GM18502 (cell line): Measurements from ENCODE around the gene TSC22D1.
"Not testable (repeated sequence)": the region's sequence is repeated elsewhere in the genome, so short reads cannot be mapped to it uniquely, and the experiment has no call there.

Experiments
- ATAC-seq: cut with Tn5 transposase; IDR thresholded peaks from one replicate; pipeline ENCODE4 v1.9.1; 2021; ENCODE audit warnings: mild to moderate bottlenecking; ENCODE audit not compliant: unreplicated experiment, poor library complexity

Gene TSC22D1

DNA sequence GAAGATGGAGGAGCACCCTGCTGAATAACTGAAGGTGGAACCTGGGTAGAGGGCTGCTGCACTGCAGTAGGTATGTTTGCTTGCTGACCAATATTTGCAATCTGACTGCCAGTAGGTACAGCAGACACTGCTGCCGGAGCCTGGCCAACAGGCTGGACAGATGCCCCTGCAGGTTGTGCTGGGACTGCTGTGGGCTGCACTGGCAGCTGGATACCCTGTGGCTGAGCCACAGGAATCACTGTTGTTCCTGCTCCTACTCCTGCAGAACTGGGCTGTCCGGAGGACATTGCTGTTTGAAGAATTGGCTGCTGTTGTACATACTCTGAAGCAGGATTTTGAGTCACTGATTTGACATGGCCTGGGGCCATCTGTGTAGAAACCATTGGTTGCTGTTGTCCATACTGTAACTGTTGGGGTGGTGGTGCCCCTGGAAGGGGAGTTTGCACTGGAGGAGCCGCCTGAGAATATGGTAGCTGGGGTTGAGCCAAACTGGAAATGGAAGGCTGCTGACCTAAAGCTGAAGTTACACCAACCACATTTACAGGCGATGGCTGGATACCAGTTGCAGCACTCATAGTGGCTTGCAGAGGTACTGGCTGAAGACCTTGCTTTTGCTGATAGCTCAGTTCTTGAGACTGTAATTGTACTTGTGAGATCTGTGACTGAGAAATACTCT, 2.2 kb downstream of the TSC22D1 start:
- ATAC-seq: no peak

DNA sequence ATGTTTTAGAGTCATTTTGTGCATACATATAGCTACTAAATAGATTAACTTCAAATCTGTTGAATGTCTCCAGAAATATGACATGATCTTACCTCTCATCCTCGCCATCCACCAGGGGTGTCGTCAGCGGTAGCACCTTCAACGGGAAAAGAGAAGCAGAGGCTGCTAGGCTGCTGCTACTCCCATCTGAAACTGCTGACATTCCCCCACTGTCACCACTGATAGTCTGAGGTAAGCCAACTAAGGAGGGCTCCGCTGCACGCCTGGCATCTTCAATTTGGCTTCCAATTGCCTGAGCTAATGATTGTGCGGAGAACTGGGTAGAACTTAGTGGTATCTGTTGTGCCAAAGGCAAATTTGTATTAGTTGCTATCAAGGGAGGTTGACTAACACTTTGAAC, 3.1 kb downstream of the TSC22D1 start:
- no peak for ATAC-seq

DNA sequence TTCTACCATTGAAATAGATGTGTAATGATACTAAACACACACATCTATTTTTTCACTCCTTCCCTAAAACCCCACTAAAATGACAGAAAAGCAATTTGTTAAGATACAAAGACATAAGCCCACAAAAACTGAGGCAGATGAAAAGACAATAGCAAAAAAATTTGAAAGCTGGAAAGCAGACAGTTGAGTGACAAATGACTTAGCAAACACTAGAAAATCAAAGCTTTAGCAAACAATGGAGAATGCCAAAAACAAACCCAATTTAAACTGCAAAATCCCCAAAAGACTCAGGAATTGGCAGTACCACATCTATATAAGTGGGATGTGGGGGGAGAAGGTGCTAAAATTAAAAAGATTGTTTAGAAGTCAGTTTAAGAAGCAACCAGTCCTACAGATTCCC, 9.5 kb downstream of the TSC22D1 start:
- no peak for ATAC-seq

DNA sequence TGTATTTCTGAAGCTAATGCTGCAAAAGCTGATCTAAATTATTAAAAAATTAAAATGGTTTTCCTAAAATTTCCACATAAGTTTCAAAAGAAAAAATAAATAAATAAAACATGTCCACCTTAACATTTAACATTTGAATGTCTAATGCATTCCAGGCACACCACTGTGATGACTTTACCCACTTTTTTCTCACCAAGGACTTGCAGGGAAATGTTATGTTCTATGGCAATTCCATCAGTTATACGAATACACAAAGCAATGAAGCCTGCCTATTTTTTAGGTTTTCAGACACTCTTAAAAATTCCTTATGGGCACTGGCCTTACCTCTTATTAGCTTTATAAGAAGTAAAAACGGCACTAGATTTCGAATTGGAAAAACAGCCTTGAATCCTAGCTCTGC, 10.2 kb downstream of the TSC22D1 start:
- ATAC-seq: no peak

DNA sequence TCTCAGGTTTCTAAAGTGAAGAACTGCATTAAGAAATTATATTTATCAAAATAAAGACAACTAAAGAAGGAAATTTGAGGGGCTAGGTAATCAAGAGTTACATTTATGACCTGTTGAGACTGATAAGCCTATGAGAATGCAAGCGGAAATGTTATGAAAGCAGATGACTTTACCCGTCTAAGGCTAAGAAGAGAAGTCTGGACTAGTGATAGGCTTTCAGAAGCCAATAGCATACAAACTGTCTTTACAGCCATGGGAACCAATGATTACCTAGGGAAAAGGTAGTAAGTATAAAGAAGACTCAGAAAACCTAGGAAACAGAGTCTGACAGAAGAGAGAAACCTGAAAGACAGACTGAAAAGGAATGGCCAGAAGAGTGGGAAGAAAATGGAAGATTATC, 11.2 kb downstream of the TSC22D1 start:
- no peak for ATAC-seq

DNA sequence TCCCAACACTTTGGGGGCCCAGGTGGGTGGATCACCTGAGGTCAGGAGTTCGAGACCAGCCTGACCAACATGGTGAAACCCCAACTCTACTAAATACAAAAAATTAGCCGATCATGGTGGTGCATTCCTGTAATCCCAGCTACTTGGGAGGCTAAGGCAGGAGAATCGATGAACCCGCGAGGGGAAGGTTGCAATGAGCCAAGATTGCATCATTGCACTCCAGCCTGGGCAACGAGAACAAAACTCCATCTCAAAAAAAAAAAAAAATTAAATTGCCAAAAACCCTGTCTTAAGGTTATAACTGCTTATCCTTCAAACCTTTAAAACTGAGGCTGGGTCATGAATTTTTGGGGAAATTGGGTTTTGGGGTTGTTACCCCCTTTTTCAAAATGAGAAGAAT, 13.3 kb downstream of the TSC22D1 start:
- not testable (repeated sequence) for ATAC-seq

DNA sequence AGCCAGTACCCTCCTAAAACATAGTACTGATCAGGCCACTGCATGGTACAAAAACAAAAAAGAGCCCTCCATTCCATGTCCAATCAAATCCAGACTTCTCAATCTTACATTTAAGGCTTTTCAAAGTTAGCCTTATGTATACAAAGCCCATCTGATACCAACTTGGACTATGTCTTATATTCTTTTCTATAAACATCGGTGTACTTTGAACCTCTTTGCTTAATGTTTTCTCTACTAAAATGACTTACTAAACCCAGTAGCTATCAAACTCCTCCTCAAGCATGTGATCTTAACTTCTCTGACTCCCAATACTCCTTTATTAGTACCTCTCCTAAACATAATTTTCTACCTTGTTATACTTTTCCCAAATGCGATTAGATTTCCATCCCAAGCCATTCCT, 14.8 kb downstream of the TSC22D1 start:
- ATAC-seq: no peak

DNA sequence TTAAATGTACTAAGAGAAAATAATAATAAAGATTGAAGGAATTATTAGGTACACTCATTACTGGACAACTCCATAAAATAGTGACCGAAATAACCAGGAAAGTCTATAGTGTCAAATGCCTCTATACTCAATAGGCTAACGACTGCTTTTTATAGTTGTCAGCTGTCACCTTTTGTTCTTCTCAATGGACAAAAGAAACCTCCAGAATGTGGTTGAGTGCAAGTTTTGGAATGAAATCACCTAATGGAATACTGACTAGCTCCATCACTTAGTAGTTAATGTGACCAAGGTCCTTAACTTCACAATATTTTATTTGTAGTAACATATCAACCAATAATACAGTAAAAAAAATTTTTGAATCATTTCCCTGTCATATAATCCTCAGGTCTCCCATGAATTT, 18.1 kb downstream of the TSC22D1 start:
- ATAC-seq: no peak

DNA sequence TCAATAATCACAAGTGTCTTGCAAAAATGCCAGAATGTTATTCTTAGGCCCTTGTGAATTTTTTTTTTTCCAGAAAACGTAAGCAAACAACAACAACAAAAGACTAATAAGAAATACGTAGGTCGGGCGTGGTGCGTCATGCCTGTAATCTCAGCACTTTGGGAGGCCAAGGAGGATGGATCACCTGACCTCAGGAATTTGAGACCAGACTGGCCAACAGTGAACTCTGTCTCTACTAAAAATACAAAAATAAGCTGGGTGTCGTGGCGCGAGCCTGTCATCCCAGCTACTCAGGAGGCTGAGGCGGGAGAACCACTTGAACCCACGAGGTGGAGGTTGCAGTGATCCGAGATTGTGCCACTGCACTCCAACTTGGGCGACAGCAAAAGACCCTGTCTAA, 20.9 kb downstream of the TSC22D1 start:
- ATAC-seq: no peak

DNA sequence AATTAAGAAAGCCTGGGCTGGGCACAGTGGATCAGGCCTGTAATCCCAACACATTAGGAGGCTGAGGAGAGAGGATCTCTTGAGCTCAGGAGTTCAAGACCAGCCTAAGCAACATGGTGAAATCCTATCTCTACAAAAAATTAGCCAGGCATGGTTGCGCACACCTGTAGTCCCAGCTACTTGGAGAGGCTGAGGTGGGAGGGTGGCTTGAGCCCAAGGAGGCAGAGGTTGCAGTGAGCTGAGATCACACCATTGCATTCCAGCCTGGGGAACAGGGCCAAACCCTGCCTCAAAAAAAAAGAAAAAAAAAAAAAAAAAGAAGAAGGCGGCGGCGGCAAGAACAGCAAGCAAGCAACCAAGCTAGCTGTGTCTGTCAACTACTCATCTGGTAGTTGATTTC, 26.7 kb downstream of the TSC22D1 start:
- ATAC-seq: no peak

DNA sequence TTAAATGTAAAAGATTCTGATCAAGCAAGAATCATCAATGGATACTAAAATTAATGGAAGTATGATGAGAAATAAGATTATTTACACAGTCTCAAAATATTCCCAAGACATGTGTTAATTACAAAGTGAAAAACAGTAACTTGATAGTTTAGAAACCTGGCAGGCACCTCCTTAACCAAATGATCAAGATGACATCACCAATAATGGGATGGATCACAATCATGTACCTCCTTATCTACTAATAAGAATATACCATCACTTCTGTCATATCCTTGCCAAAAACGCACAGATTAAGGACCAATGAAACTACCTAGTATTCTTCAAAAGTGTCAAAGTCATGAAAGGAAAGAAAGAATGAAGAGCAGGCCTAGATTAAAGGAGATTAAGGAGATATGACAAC, 30.0 kb downstream of the TSC22D1 start:
- ATAC-seq: no peak

DNA sequence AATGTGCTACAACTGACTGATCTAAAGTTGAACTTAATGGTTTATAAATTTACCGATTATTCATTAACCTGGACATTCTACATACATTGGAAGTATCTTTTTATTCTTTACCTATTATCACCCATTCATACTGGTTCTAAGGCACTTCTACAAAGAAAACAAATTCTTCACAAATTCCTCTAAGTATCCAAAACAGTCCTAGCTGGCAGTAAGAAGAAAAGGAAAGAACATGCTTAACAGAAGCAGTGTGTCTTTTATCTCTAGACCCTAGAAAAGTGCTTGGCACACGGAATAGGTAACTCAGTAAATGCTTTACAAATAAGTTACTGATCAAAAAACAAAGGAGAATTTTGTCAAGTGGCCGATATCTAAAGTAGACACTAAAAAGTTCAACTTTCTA, 32.8 kb downstream of the TSC22D1 start:
- ATAC-seq: no peak

DNA sequence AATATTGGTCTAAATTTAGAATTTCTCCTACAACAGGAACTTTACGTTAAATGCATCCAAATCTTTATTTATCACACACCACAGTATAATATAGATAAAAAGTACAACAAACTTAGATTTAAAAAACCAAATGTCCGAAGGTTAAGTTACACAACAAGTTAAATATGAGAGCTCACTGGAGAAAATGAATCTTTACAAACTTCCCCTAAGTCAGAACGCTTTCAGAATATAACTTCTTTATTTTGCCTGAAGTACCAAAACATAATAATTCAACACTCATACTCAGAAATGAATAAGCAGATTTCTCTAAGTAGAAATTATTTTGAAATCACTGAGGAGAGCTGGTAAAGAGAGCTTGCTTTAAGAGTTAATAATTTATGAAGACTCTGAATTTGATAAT, 33.8 kb downstream of the TSC22D1 start:
- no peak for ATAC-seq

DNA sequence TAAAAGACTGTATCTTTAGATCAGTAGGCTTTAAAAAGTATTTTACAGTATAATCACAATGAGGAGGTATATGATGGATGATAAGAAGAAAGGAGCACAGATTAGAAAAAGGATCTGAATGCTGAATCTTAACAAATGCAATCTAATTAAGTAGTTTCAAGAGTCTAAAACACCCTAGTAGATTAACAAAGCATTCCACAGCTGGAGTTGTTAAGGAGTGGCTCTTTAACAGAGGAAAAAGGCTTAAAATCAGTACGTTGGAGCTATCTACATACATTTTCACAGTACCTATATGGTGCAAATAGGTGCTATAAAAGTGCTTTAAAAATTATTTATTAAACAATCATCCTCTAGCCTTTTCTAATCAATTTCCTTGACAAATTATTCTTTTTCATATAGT, 34.5 kb downstream of the TSC22D1 start:
- ATAC-seq: no peak

DNA sequence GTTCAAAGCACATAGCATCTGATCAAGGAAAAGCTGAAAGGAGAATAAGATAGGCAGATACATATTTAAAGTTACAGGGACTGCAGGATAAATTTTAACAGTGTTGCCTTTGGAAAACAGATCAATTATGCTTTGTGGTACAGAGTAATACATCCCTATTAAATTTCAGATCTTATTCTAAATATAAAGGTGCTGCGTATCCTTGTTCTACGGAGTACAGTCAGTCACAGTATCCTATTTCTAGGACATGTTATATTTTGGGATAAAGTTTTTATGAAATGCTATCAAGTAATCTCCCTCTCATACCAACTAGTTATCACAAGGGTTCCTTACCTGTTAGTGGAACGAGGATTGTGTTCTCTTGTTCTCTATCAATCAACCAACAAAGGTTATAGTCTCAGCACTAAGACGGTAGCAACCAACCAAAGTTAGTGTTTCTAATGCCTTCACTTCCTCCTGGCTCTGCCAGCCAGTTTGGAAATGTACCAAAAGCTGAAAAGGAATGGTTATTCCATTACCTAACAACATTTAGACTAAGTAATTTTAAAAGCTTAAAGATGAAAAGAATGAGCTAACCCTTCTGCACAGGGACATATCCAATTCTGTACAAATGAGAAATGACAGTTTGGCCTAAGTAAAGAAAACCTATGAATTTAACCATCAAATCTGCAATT, 35.2 kb downstream of the TSC22D1 start:
- no peak for ATAC-seq

DNA sequence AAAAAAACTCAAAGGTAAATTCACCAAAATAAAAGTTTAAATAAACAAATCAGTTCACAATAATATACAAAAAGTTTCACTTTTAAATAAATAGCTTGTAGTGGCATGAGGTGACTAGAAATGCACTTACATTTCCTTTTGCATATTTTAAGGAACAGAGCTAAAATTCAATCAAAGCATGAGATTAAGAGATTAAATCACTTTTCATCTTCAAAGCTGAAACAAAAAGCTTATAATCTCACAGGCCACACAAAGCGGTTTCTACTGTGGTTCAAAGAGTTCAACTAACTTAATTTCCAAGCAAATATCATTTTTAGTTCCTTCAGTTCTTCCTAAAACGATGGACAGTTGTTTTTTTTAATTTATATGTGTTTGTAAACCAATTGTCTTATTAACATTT, 38.9 kb downstream of the TSC22D1 start:
- no peak for ATAC-seq

DNA sequence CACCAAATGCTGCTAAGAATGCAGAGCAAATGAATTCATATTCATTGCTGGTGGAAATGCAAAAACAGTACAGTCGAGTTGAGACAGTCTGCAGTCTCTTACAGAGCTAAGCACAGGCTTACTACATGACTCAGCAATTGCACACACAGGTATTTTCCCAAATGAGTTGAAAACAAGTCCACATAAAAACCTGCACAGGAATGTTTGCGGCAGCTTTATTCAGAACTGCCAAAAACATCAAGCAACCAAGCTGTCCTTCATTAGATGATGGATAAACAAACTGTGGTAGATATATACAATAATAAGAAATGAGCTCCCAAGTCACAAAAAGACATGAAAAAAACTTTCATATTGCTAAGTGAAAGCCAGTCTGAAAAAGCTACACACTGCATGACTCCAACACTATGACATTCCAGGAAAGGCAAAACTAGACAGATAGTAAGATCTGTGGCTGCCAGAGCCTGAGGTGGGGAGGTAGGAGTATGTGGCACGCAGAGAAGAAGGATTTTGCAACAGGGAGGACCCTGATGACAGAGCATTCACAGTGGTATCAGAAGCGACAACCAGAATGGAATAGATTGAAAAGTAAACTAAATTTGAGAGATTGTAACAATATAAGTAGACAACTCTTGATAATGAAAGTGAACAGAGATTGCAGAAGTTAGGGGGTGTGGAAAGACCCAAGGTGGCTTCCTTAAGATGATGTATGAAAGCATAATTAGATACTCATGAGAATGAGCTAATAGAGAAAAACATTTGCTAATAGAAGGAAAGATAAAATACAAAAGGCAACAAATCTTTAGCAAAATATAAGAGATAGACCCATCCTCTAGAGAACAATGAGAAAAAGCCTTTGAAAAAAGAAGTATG, 52.7 kb downstream of the TSC22D1 start:
- ATAC-seq: no peak

DNA sequence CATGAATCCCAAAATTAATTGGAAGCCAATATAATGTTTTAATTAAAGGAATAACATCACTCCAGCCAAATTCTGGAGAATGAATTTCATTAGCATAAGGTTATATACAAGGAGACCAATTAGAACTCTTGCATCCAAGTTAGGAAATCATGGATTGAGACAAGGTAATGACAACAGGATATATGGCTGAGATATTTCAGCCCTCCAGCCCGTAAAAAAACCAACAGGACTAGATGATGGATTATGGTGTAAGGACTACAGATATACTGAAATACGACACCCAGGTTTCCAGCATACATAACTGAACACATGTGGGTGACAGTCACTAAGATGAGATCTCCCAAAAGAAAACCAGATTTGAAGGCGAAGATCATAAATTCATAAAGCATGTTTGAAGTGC, 56.5 kb downstream of the TSC22D1 start:
- ATAC-seq: no peak

DNA sequence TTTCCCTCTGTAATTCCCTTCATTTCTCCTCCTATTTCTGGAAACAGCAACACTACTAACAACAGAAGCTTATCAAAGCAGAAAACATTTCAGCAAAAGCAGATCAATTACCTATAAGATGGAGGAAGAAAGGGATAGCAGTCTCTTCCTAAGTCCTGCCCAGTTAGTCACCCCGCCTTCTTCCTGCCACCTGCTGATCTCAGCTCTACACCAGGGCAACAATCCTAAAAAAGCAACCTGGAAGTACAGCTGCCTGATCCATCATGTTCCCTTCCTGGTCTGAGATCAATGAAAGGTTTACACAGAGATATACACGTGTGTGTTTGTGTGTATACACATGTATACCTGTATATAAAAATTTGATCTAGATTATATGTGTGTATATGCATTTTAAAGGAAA, 59.4 kb downstream of the TSC22D1 start:
- ATAC-seq: no peak

DNA sequence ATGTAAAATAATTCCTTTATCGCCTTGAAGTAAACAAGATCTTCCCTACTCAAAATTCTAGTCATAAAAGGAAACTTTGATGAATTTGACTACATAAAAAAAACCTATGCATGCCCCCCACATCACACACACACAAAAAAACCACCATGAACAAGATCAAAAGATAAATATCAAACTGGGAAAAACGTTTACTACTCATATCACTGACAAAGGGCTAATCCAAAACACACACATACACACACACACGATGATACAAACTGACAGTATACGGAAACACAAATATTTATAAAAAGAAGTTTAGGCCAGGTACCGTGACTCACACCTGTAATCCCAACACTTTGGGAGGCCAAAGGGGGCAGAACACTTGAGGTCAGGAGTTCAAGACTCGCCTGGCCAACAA, 61.9 kb downstream of the TSC22D1 start:
- ATAC-seq: no peak

DNA sequence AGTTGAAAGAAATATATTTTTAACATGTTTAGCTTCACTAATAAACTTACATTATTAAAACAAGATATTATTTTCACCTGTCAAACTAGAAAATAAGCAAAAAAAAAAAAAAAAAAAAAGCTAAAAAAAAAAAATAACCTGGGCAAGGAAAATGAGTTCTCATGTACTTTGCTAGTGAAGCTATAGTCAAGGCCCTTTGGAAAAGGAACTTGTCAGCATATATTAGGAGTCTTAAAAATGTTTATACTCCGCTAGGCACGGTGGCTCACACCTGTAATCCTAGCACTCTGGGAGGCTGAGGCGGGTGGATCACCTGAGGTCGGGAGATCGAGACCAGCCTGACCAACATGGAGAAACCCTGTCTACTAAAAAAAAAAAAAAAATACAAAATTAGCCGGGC, 66.3 kb downstream of the TSC22D1 start:
- ATAC-seq: not testable (repeated sequence)
